VCaP (cell line): ENCODE data around the gene PEAR1.

Experiments
- H3K27ac ChIP-seq: fragments of 450-650 bp; 2 replicates; pipeline ENCODE4 v1.5.1; 2017
- CTCF ChIP-seq: fragments of 450-650 bp; conservative IDR thresholded peaks from 2 replicates; pipeline ENCODE4 v1.5.1; 2017; ENCODE audit warnings: mild to moderate bottlenecking, moderate library complexity

PEAR1 gene

GRCh38 chr1:156877433-156878170, 15.9 kb upstream of the PEAR1 start:
- H3K27ac ChIP-seq, result no peak overlapping the region
- no peak for TF ChIP-seq CTCF

- no peak overlapping the region for H3K27ac ChIP-seq
- TF ChIP-seq CTCF, result no peak
Measured at GRCh38 chr1:156879876-156880275, 13.6 kb upstream of the PEAR1 start.

- H3K27ac ChIP-seq, result no peak overlapping the region
- TF ChIP-seq CTCF, result no peak
Measured at GRCh38 chr1:156880473-156880872, 13.0 kb upstream of the PEAR1 start.

- H3K27ac ChIP-seq, result no peak overlapping the region
- TF ChIP-seq CTCF, result no peak
Measured at GRCh38 chr1:156881101-156881500, 12.4 kb upstream of the PEAR1 start.

- no peak overlapping the region for H3K27ac ChIP-seq
- no peak for TF ChIP-seq CTCF
Measured at GRCh38 chr1:156881663-156882062, 11.9 kb upstream of the PEAR1 start.

GRCh38 chr1:156882543-156882942, 11.0 kb upstream of the PEAR1 start:
- no peak for TF ChIP-seq CTCF
- no peak overlapping the region for H3K27ac ChIP-seq

- no peak overlapping the region for H3K27ac ChIP-seq
- no peak for TF ChIP-seq CTCF
Measured at GRCh38 chr1:156883919-156884318, 9.6 kb upstream of the PEAR1 start.
